HepG2 (cell line): Measurements from ENCODE around the gene TM4SF5.

Experiments used
- CTCF ChIP-seq: sonication (generic); formaldehyde crosslinking; IDR thresholded peaks from 2 replicates; pipeline ENCODE4 v1.5.0; 2020; ENCODE audit warnings: mild to moderate bottlenecking, missing genetic modification reagents, moderate library complexity
- HNF4G ChIP-seq, 2 experiments: sonication (generic) in 1 of 2; formaldehyde crosslinking in 1 of 2; IDR thresholded peaks; 2 replicates each; pipeline versions ENCODE4 v1.4.0 to v1.6.1; 2011 to 2020; ENCODE audit warnings: borderline replicate concordance in 2 of 2, low read depth in 2 of 2, mild to moderate bottlenecking in 2 of 2, low read length in 1 of 2, missing genetic modification reagents in 1 of 2, moderate library complexity in 1 of 2
- MXI1 ChIP-seq: IDR thresholded peaks from 3 replicates; pipeline ENCODE4 v1.6.1; 2012; ENCODE audit warnings: low read depth, low read length, inconsistent platforms, borderline replicate concordance
- NFIC ChIP-seq: IDR thresholded peaks from 2 replicates; pipeline ENCODE4 v1.6.1; 2012; ENCODE audit warnings: mild to moderate bottlenecking, low read length, inconsistent platforms
- ZNF232 ChIP-seq: sonication (generic); formaldehyde crosslinking; IDR thresholded peaks from 2 replicates; pipeline ENCODE4 v1.4.0; 2020; ENCODE audit warnings: missing genetic modification reagents, borderline replicate concordance
- TF ChIP-seq, protein P1 (sequence below): IDR thresholded peaks from 2 replicates; pipeline ENCODE4 v1.6.1; 2016

DNA sequence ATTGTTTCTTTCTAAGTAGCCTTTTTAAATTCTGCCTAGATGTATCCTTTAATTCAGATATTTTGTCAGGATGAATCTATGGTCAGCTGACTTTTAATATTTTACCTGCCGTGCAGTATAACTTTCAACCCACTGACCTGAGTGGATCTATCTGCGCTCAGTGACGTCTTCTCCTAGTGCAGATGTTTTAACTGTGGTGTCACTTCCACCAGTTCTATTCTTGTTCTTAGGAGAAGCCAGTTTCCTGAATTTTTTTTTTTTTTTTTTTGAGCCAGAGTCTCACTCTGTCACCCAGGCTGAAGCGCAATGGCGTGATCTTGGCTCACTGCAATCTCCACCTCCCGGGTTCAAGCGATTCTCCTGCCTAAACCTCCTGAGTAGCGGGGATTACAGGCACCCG, 5.0 kb upstream of the TM4SF5 start:
- TF ChIP-seq MXI1 (no peak), HNF4G (IDR thresholded peaks at IDR 0.05; ENCODE audit: borderline replicate concordance, low read depth, low read length) (no peak), HNF4G (CRISPR knock-in tag; IDR thresholded peaks at IDR 0.05; ENCODE audit: borderline replicate concordance, low read depth) (no peak), CTCF (CRISPR knock-in tag) (no peak), NFIC (no peak), ZNF232 (CRISPR knock-in tag) (no peak)
- TF ChIP-seq, protein P1, sequence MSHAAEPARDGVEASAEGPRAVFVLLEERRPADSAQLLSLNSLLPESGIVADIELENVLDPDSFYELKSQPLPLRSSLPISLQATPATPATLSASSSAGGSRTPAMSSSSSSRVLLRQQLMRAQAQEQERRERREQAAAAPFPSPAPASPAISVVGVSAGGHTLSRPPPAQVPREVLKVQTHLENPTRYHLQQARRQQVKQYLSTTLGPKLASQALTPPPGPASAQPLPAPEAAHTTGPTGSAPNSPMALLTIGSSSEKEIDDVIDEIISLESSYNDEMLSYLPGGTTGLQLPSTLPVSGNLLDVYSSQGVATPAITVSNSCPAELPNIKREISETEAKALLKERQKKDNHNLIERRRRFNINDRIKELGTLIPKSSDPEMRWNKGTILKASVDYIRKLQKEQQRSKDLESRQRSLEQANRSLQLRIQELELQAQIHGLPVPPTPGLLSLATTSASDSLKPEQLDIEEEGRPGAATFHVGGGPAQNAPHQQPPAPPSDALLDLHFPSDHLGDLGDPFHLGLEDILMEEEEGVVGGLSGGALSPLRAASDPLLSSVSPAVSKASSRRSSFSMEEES (CRISPR knock-in tag) = no peak
